HG03565 (cell line): ENCODE data around the gene MRPS27.

Experiments
- ATAC-seq: cut with Tn5 transposase; IDR thresholded peaks from one replicate; pipeline ENCODE4 v1.9.1; 2021; ENCODE audit warnings: mild to moderate bottlenecking, moderate library complexity; ENCODE audit not compliant: unreplicated experiment

The MRPS27 gene

GRCh38 chr5:72319976-72320752 is at the start of gene MRPS27, which contains the start of gene PTCD2:
Gene MRPS27 (minus strand): TSS chr5:72320240. CDS start chr5:72320221, 19 bp downstream.
Gene PTCD2 (plus strand): TSS chr5:72320373. CDS start chr5:72320383, 10 bp downstream.
- peak; percentile 93 for ATAC-seq

GRCh38 chr5:72369711-72370110 is 49.7 kb upstream of the MRPS27 start:
- ATAC-seq = no peak

- ATAC-seq = no peak
Observed at GRCh38 chr5:72369301-72369700, 49.3 kb upstream of the MRPS27 start.

- no peak for ATAC-seq
Observed at GRCh38 chr5:72368271-72368670, 48.2 kb upstream of the MRPS27 start.

- peak; percentile 53 for ATAC-seq
Observed at GRCh38 chr5:72366324-72366976, 46.4 kb upstream of the MRPS27 start.

- no peak for ATAC-seq
Observed at GRCh38 chr5:72364951-72365350, 44.9 kb upstream of the MRPS27 start.

GRCh38 chr5:72364171-72364570 is 44.1 kb upstream of the MRPS27 start:
- ATAC-seq = no peak

GRCh38 chr5:72363166-72363802 is 43.2 kb upstream of the MRPS27 start:
- ATAC-seq = no peak

GRCh38 chr5:72359886-72360285 is 39.8 kb upstream of the MRPS27 start:
- ATAC-seq = no peak

GRCh38 chr5:72358925-72359324 is 38.9 kb upstream of the MRPS27 start:
- no peak for ATAC-seq

GRCh38 chr5:72356361-72356760 is 36.3 kb upstream of the MRPS27 start:
- no peak for ATAC-seq

GRCh38 chr5:72355706-72356299 is 35.8 kb upstream of the MRPS27 start:
- ATAC-seq = no peak

GRCh38 chr5:72353046-72353445 is 33.0 kb upstream of the MRPS27 start:
- ATAC-seq = no peak

GRCh38 chr5:72352616-72353015 is 32.6 kb upstream of the MRPS27 start:
- ATAC-seq = no peak

- ATAC-seq = no peak
Observed at GRCh38 chr5:72351376-72351775, 31.3 kb upstream of the MRPS27 start.

GRCh38 chr5:72347801-72348308 is 27.8 kb upstream of the MRPS27 start:
- ATAC-seq = no peak

- no peak for ATAC-seq
Observed at GRCh38 chr5:72346398-72346797, 26.4 kb upstream of the MRPS27 start.

GRCh38 chr5:72338689-72339209 is 18.7 kb upstream of the MRPS27 start:
- ATAC-seq = no peak

GRCh38 chr5:72337159-72337558 is 17.1 kb upstream of the MRPS27 start:
- ATAC-seq = no peak

GRCh38 chr5:72330712-72331111 is 10.7 kb upstream of the MRPS27 start:
- no peak for ATAC-seq

- ATAC-seq = no peak
Observed at GRCh38 chr5:72328172-72328571, 8.1 kb upstream of the MRPS27 start.
